NCI-H1092 treated with DMSO at 0.1 percent for 48 hours (cell line): ENCODE results near the gene GLP2R.
"Not testable (repeated sequence)": the region's sequence is repeated elsewhere in the genome, so short reads cannot be mapped to it uniquely, and the experiment has no call there.

ENCODE experiments used
- DNase-seq: peaks from one replicate; lab custom pipeline; 2025; lab: John Stamatoyannopoulos, UW

Gene GLP2R, protein sequence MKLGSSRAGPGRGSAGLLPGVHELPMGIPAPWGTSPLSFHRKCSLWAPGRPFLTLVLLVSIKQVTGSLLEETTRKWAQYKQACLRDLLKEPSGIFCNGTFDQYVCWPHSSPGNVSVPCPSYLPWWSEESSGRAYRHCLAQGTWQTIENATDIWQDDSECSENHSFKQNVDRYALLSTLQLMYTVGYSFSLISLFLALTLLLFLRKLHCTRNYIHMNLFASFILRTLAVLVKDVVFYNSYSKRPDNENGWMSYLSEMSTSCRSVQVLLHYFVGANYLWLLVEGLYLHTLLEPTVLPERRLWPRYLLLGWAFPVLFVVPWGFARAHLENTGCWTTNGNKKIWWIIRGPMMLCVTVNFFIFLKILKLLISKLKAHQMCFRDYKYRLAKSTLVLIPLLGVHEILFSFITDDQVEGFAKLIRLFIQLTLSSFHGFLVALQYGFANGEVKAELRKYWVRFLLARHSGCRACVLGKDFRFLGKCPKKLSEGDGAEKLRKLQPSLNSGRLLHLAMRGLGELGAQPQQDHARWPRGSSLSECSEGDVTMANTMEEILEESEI

DNA sequence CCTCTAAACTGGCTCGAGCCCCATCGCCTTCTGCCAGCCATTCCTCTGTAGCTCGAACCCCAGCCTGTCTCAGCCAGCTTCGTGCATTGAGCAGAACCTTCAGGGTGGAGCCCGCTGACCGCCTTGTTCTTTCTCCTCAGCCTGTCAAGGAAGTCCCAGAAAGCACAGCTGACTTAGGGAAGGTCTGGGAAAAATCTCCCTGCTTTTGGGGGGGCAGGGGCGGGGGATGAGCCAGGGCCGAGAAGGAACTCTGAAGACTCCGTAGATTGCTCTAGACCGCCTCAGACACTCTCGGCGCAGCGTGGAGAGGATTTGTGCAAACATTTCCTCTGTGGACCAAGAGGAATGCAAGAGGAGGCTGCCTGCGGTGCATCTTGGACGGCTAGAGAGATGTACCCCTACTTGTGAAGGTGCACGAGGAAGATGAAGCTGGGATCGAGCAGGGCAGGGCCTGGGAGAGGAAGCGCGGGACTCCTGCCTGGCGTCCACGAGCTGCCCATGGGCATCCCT, at the start of gene GLP2R:
Gene GLP2R, plus strand, starts transcription at position 284 of the 510 bp plus-strand sequence. Its CDS starts 140 bp downstream, at position 424.
- no peak for DNase-seq

DNA sequence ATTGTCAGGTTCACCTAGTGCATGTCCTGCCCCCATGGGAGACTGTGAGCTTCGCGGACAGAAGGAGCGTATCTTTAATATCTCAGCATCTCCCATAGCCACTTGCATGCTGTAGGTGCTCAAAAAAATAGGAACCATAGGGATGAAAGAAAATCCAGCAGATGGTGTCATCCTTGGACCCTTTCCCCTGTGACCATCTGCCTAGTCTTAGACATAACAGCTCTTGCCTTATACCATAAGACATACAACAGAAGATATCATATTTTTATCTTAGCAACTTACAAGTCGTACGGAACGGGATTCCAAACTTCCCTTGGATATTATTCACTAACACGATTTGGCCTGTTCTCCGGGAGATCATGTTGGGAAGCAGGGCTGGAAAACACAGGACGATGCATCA, 48.8 kb upstream of the GLP2R start:
- DNase-seq = no peak

DNA sequence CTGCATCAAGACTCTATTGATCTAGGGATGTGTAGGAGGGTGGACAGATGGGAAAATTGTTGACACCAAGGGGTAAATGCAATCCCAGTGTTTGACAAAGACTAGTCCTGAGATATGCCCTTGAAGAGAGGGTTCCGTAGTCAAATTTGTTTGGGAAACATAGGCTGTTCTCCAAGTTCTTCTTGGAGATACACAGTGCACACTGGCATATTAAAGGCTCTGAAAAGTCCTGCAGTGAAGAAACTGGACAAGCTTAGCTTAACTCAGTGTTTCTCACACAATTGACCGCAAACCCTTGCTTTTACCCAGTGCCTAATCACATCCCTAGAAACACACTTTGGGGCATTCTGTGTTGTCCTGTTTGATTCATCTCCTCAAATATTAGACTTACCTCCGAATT, 45.2 kb upstream of the GLP2R start:
- no peak for DNase-seq

DNA sequence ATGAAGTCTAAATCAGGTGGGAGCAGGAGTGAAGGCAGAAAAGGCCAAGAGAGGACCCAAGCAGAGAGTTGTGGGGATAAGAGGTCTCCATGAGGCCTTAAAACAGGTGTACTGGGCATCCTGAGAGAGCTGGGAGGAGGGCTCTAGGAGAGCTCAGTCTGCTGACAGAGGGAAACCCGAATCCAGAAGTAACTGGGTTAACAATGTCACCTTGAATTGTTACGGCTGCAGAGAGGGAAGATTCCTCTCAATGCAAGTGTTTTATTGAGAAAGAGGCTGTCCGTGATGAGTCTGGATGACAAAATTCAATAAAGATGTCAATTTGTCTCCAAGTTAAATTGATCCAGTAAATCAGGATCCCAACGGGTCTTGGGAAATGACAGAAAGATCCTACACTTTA, 42.7 kb upstream of the GLP2R start:
- DNase-seq = no peak

DNA sequence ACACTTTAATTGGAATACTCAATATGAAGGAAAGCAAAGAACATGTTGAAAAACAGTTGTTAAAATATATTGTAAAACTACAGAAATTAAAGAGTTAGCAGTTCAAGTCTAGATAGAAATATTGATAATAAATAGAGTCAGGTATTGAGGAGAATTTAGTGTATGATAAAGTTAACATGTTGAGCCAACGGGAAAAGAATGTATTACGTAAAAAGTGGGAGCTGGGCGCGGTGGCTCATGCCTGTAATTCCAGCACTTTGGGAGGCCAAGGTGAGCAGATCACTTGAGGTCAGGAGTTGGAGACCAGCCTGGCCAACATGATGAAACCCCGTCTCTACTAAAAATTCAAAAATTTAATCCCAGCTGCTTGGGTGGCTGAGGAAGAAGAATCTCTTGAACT, 42.3 kb upstream of the GLP2R start:
- not testable (repeated sequence) for DNase-seq

DNA sequence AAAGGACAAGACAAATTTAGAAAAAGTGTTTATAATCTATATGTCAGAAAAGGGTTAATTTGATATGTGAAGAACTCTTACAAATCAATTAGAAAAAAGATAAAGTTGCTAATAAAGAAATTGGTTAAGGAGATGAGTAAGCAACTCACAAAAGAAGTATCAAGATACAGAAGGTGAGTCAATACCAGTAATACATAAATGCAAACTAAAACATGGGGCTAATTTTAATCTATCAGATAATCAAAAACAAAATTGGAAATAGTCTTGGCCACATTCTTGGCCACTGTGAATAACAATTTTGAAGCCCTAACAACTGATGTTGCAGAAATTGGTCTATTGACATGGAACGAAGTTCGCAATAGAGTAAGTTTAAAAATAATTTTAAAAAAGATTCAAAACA, 41.2 kb upstream of the GLP2R start:
- DNase-seq = no peak

DNA sequence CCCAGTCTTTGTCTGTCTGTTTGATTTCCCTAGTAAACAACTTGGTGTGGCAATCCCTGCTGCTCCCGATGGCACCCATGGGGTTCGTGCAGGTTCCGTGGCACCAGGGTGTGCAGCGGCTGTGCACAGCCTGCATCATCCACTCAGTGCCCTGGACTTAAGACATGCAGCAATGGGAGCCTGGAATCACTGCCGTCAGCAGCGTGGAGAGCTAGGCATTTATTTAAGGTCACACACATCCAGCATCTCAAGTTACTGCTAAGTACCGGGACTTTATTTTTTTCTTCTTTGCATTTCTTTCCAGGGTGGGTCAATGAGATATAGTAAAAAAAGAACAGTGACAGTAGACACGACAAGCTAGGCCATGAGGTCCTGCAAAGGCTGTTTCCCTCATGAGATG, 37.1 kb upstream of the GLP2R start:
- DNase-seq = no peak

DNA sequence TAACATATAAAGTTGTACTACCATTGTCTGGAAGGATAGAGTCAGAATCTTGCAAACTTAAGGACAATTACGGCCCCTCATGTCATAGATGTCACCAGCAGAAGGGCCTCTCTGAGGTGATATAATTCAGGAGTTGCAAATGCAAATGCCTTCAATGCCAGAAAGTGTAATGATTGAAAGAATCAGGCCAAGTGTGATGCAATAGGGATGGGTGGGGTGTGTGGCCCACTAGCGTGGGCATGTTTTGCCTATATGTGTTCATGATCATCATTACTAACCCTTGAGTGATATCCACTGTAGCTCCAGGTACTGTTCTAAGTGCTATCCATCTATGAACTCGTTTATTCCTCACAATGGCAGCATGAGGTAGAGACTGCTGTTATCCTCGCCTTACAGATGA, 35.4 kb upstream of the GLP2R start:
- no peak for DNase-seq

DNA sequence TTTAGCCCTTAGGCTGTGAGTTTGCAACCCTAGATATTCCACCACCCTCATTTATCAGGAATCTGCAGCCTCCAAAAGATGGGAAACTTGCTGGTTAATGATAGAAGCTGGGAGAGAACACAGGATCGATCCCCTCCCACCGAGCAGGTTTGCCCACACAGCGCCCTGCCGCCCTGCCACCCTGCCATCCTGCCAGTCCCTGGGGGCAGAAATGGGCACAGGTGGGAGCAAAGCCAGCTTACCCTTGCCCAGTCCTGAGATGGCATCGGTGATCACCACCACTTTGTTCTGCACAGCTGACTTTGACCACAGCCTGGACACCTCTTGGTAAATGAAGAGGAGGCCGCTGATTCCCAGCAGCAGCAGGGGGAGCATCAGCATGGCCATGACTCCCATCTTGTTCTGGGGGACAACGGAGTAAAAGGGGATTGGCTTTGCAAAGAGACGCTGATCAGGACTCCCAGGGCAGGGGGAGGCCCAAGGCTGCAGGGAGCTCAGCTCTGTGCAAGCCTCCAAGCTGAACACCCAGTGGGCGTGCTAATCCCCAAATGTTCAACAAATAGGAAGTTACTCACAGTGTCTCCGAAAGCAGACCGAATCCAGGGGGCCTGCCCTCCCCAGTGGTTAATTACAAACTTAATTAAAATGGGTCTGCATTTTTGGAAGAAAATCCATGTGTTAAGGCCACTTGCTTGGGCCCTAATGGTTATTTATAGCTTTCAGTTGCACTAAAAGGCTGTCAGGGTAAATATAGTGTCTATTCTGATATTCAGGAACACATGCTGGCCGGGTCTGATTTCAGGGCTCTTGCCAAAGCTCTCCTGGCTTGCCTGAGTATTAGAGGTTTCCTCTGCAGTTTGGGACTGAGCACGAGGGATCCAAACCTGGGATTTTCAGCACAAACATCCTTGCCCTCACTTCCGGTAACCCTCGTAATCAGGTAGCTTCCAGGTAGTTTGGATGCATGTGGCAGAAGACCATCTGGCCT, 34.5 kb upstream of the GLP2R start, which contains the start of gene DHRS7C:
Gene DHRS7C, minus strand, starts transcription at position 704 of the 988 bp plus-strand sequence. Its CDS starts 308 bp downstream, at position 396.
- no peak for DNase-seq

DNA sequence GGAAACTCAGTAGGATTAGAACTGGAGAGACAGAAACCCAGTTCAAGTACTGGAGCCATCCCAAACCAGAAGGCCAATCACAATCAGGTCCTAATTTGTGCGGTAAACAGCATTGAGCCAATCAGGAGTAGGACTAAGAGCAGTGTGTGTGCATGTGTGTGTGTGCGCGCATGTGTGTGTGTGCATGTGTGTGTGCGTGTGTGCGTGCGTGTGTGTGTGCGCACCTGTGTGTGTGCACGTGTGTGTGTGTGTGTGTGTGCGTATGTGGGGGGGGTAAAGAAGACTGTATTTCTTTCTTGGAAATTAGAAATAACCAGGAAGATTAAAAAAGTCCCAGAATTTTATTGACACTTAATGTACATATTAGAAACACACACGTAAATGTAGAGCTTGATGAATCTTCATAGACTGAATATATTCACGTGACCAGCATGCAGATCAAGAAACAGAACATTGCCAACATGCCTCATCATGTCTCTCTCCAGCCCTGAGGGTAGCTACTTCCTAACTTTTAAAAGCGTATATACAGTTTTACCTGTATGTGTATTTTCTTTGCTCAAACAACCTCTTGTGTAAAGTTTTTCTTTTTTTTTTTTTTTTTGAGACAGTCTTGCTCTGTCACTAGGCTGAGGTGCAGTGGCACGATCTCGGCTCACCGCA, 33.4 kb upstream of the GLP2R start:
- no peak for DNase-seq

DNA sequence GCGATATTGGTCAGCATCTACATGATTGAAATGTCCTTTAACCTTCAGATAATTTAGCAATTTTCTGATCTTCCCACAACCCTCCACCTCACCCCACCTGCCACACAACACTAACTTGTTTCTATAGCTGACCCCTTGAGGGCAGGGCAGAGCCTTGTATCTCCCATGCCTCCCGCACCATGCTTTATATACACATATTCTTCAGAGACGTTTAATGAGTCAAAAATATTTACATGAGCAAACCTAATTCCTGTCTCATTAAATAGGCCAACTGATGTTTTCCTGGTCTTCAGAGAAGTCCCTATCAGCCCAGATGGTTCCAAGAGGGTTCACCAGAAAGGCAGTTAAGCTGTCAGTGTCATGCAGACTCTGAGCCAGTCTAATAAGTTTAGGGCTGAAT, 27.7 kb upstream of the GLP2R start:
- no peak for DNase-seq

DNA sequence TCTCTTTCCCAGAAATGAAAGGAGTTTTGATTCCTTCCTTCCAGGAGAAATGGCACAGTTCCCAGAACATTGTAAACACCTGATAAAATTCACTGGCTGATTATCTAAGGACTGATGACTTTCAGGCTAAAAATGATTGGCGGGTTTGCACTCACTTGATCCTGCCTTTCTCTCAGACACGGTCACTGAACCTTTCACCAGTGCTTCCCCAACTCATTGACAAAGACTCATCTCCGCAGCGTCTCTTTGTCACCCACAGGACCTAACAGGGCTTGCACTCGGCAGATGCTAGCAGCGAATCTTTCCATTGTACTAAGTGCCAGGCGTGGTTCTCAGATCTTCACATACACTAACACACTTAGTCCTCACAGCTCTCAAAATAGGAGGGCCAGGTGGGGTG, 27.0 kb upstream of the GLP2R start:
- DNase-seq = no peak

DNA sequence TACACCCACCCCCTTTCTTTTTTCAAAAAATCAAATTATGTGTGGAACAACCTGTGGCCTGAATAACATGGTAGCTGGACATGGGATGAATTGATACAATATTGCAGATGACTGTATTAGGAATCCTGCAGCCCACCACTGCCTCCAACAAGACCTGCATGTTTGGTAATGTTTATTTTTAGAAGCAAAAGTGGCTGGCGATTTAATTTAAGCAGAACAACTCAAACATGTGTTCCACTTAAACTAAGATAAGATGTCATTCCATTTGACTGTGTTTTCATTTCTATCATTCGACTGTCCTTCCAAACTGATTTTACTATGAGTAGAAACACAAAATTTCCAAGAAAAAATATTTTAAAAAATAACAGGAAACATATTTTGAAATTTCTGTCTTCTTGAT, 24.2 kb upstream of the GLP2R start:
- DNase-seq = no peak

DNA sequence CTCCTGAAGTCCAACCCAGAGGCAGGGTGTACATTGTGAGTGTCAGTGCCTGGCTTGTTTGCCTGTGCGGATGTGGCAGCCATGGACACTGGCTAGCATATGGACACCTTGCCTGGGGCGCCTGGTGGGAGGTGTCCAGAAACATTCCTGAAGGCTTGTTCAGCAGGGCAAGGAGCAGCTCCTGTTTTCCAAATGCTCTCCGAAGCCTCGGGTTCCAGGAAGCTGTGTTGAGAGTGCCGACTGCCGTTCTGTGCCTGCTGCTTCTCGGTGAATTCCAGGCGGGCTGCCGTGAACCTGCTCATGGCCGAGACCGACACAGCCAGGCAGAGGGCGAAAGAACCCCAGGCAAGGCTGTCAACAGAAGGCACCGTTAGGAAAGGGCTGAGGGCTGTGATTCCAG, 23.4 kb upstream of the GLP2R start:
- DNase-seq = no peak

DNA sequence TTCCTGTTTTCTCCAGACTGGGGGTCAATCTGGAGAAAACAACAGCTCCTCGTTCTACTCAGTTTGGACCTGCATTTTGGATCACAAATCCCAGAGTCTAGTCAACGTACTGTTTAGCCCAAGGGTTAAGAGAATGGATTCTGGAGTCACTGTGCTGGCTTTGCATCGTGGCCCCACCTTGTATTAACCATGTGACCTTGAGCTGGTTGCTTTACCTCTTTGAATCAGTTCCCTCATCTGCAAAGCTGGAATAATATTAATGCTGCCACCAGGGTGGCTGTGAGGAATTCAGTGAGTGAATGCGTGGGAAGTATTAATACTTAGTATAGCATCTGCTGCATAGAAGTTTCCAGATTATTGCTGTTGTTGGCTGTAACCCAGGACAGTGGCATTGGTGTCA, 23.0 kb upstream of the GLP2R start:
- DNase-seq = no peak

DNA sequence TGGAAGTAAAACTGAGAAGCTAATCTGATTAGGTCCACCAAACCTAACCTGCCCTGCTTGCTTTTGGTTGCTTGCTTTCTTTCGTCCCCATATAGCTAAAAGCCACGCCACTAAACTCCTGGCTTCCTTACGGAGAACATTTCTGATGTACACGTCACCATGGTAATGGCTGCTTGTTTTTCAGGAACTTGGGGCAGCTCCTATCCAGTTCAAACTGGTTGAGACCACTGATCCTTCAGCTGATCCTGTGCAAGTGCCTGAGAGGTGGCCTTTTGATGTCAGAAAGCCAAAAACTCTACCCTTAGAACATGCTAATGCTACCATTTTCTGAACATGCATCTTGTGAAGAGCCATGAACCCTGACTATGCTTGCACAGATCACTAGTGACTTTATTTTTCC, 20.0 kb upstream of the GLP2R start:
- DNase-seq = no peak

DNA sequence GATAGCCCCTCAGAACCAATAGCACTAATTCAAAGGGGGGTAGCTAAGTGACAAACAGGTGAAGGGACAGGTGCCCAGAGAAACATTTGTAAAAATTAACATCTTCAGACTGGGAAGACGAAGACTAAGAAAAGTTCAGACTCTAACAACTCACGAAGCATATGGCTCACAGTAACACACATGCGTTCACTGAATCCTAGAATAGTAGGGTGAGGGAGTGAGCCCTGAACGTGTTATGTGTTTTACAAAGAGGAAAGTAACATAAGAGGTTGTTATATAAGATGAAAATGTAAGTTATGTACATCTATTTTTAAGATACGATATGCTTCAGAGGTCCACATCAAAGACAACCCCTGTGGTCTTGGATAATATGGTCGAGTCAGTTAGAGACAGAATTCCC, 19.0 kb upstream of the GLP2R start:
- no peak for DNase-seq

DNA sequence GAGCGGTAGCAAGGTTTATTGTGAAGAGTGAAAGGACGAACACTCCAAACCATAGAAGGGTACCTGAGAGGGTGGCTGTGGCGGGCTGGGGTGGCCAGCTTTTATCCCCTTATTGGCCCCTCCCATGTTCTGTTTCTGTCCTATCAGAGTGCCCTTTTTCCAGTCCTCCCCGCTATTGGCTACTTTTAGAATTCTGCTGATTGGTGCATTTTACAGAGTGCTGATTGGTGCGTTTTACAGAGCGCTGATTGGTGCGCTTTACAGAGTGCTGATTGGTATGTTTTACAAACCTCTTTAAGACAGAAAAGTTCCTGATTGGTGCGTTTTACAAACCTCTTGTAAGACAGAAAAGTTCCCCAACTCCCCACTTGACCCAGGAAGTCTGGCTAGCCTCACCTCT, 16.3 kb upstream of the GLP2R start:
- DNase-seq = no peak

DNA sequence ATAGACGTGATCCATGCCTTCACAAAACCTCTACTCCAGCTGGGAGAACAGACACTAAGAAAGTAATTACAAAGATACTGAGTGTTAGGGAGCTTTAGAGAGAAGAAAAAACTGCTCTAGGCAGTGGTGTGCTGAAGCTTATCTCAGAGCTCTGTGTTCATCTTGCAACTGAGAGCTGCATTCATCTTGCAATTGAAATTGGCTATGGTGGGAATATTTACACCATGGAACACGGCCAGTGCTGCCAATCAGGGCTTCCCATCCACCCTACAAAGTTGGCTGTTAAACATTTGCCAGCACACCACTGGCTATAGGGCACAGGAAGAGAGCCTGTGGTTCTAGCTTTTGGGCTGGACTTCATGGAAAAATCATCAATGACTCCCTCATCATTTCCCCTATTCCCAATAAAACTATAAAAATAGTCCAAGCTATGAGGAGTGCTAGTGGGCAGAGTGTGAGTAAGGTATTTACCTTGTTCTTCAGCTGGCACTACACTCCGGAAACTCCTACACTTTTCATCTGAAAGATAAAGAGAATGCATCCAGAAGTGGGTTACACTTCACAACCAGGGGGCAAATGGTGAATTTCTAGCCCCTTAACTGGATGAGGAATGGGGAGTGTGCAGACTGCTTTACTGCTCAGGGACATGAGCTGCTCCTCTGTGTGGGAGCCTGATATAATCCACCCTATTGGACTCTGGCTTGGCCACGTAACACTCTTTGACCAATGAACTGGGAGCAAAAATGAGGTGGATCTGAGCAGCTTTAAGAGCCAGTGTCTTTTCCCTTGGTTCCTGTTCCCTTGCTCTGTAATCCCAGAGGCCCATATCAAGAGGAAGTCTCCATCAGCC, 15.4 kb upstream of the GLP2R start:
- DNase-seq = no peak

DNA sequence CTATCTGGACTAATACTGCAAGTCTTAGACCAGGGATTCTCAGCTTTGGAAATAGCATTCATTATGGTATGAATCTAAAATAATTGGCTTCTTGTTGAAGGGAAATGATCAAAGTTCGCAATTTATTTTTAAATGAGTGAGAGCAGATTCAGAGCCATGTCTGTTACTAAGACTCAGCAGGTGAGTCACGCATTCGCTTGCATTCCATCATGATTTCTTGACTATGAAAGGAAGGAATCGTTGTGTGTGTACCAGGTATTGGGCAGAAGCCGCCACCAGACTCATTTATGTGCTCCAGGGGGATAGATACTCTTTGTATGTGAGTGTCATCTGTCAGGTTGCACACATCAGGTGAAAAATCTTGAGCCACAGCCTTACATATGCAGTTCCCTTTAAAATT, 14.6 kb upstream of the GLP2R start:
- no peak for DNase-seq

DNA sequence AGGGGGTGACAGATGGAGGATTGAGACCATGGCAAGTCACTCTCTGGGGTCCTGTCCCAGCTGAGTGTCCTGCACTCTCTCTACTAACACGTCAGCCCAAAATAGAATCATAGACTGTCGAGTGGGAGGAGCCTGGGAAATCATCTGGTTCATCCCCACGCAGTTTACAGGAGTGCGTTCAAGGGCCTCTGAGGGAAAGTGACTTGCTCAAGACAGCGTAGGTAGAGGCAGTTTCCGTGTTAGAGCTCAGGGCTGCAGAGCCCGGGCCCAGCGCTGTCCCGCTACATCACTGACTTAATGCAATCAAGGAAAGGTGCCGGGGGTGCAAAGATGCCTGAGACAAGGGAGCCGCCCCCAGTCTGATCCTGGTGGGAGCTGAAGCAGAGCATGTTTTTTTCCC, 14.2 kb upstream of the GLP2R start:
- DNase-seq = no peak
